Stimulated activated CD4-positive, alpha-beta T cell treated with anti-CD3 and anti-CD28 coated beads, Interleukin-15, amount 100 ng/mL, for 1 hour (primary cell): Measurements from ENCODE around the gene RASGRP1.

Experiments used
- DNase-seq, 2 donors: peaks; one replicate each; pipeline ENCODE4 v3.0.0-alpha.2; 2020; ENCODE audit warnings: low read depth in 1 of 2, low spot score in 1 of 2

RASGRP1 gene

GRCh38 chr15:38576261-38576660 is 11.6 kb upstream of the RASGRP1 start:
- no peak for DNase-seq

- DNase-seq, result no peak
These were observed 665 bp upstream of the RASGRP1 start for GRCh38 chr15:38565287-38565670.

DNA sequence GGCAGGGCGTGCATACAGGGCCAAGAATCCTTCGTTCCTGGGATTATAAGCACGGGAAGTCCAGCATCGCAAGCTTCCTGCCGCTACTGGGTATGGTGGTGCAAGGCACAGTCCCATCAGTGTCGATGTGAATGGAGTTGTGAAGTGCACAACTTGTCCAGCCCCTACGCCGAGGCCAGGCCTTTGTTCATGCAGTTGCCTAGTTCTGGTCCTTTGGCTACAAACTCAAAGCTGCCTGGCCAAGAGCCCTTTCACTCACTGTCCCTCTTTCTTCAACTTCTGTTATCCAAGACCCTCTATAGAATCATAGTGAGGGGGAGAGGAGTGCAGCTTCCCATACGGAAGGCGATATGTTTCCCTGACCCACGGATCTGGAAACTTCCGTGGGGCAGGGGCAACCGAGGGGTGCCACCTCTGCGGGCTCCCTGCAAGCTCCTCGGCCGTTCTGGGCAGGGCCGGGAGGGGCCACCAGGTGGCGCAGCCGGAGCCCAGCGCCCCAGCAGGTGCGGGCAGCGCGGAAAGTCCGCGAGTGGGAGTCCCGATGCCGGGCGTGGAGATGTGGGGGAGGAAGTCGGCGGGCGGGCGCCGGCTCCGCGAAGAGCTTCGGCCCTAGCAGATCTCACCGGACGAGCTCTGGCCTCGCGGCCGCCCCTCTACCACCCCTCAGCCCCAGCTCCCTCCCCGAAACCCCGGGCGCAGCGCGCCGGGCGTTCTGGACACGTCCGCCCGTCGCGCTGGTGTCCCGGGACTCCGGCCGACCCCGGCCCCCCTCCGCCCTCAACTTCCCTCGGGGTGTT is 693 bp downstream of the RASGRP1 start:
- DNase-seq, result peak; percentile 85 to 88

- DNase-seq, result no peak
These were observed 2.3 kb downstream of the RASGRP1 start for GRCh38 chr15:38562278-38562677.

DNA sequence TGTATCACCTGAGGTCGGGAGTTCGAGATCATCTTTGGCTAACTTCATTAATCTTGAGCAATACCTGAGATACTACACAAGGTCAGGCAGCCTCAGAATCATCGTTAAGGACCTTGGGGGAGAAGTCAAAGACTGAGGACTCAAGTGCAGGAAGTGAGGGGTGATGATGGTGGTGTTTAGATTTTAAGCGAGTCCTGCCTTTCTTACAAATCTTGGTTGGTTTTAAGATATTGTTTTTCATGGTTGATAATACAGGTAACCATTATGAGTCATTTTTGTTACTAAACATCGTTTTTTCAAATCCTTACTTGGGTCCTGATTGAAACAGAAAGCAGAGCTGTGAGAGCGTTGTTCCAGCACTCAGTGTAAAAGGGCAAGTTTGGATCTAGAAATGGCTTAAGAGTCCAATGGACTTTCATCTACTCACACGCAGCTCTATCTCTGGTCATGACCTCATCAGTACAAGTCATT is 4.1 kb downstream of the RASGRP1 start:
- no peak for DNase-seq

DNA sequence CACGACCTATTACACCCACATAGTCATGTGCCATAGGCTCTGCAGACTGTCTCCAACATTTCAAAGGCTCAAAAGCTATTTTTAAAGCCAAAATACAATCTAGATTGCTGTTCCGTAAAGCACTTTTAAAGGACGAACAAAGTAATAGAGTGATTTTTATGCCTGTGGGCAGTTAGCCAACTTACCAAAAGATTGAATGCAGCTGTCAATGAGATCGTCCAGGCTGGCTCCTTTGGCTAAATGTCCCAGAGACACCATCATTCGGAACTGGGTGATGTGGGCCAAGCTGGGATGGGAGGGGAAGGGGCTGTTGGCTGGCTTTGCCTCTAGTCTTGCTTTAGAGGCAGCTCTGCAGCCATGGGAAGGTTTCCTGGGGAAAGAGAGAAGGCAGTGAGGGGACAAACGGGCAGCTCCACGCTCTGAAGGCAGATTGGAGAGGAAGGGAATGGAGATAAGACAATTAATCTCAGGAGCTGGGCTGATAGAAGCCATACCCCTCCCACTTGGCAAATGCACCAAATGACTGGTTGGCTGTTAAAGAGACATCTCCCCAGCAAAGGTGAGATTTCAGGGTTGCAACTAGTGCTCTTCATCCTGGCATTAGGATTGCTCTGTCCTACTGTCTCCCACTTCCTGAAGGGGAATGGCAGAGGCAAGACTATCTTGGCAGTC is 4.8 kb downstream of the RASGRP1 start:
- DNase-seq, result no peak

DNA sequence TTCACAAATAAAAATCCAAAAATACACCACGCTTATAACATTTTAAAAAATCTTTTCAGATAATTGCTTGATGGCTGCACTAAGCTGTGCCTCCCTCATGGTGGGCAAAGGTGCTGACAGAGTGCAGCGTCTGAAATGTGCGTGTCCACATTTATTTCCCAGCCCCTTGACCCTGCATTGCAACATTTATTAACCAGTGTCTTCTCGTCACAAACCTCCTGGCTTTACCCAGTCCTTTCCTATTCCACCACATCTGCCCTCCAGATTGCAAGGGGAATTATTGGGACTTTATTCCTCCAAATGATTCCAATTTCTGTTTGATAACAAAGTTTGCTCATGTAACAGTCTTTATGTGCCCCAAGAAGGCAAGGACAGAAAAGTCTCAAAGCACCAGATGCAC is 5.5 kb downstream of the RASGRP1 start:
- no peak for DNase-seq

DNA sequence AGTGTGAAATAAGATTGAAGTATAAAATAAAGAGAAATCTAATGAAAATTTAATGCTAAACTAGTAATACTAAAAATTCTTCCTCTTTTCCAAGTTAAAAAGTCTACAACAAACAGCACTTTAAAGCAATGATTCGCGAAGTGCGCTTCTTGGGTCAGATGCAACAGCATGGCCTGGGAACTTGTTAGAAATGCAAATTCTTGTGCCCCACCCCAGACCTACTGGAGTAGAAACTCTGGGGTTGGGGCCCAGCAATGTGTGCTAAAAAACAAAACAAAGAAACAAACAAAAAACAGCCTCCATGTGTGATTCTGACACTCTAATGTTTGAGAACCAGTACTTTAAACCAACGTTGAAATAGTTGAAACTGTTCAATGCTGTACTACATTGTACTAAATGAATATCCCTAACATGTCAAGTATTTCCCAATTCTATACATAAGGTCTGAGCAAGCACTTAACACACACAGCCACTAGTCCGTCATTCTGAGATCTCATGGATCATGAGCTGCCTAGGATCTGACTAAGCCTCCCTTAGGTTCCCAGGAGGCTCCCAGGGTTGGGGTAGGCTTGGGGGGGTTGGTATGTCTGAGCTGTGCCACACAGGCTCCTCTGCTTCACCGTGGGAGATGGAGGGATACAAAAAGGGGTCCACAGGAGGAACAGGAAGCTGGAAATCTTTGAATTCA is 6.1 kb downstream of the RASGRP1 start:
- no peak for DNase-seq

- DNase-seq, result no peak
These were observed 6.7 kb downstream of the RASGRP1 start for GRCh38 chr15:38557921-38558320.

DNA sequence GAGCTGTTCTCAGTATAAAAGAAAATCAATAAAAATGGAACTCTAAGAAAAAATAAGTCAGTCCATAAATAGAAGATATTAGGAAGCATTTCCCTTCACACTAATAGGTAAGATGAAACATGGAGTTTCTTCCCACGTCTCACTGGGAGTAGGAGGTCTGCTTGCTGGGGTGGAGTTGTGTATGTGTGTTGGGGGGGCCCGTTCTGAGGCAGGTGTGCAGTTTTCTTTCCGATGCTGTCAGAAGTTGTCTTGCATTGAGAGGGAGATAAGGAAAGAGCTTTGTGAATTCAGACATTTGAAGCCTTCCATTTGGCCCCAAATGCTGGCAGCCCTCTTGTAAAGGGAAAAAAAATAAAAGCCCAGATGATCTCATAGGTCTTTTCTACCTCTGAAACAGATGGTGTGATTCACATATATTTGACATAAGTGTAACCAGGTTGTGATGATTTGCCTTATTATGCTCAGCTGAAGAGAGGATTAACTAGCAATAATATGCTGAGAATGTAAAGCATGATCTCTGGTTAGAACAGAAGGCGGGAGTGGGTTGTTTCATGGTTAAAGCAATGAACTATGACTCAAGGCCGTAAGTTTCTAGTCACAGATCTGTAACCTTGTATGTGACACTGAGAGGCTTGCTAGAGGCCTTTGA is 8.8 kb downstream of the RASGRP1 start:
- DNase-seq, result no peak

DNA sequence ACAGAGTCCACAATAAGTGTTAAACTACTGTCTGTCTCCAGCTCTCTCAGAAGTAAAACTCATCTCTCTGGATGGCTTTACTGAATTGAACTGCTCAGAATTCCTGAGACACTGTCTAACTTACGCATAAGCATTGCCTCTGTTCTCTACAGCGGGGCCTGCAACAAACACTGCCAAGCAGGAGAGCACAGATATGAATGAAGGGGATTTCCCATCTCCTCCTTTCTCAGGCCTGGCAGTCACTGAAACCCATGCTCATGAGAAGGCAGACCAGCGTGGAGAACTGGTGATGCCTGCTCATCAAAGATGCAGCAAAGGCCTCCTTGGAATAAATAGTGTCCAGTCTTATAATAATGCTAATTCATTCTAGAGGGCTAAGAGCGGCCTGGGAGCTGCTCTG is 10.3 kb downstream of the RASGRP1 start:
- no peak for DNase-seq

GRCh38 chr15:38553071-38553470 is 11.5 kb downstream of the RASGRP1 start:
- no peak for DNase-seq

GRCh38 chr15:38551720-38552648 is 12.6 kb downstream of the RASGRP1 start:
- DNase-seq, result no peak

DNA sequence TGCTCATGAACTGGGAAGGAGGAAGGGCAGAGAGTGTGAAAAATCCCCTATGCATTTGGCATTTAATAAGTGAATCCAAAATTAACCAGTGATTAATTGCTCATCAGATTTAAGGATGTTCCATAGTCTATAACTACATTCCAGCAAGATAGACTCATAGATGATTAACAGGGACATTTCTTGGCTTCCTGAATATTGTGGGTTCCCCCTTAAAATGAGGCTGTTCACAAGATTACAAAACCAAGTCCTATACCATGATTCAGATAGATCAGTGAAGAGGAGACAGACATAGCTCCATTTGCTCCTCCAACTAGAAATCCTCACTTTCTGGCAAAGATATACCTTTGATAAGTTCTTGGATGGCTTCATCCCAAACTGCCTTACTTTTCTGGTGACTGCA is 15.4 kb downstream of the RASGRP1 start:
- DNase-seq, result no peak

DNA sequence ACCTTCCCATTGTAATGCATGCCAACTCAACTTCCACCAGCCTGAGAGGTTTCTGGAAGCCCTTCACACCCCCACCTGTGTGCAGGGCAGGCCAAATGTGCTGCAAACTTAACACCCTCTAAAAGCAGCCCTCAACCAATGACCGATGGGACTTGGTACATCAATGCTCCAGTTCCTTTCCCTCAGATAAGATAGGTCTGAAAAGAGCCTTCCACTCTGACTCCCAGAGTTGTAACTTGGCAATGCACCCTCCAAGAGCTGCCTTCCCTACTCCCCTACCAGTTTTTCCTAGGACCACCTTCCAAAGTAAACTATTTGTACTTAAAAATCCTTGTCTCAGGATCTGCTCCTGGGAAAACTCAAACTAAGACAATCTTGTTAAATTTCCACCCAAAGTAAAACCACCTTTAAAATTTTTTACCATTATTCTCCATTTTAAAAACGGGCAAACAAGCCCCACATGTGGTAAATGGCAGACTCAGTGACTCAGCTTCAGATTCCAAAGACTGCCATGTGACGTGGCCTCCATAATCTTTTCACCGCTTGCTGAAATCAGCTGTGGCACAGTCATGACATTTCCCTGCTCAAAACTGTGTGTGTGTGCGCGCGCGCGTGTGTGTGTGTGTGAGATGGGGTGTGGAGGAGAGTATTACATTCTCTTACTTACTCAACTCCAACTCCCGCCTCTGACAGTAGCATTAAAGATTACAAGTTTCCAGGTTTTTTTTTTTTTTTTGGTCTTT is 17.2 kb downstream of the RASGRP1 start:
- no peak for DNase-seq

DNA sequence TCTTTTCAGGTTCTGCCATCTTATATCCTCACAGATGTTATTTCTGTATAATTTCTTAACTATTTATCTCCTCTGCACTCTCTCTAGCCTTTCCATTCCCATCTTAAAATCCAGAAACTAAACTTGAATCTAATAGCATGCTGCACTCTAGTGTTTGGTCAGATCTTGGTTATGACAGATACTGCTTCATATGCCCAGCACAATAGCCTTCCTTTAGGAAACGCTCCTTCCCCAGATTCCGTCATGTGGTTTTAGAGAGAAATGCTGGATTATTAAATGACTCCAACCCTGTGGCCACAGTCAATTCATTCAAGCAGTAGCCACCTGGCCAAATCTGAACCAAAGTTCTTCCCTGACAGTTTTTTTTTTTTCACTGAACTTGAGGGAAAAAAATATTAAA is 19.4 kb downstream of the RASGRP1 start:
- no peak for DNase-seq

- no peak for DNase-seq
These were observed 23.6 kb downstream of the RASGRP1 start for GRCh38 chr15:38541026-38541425.

DNA sequence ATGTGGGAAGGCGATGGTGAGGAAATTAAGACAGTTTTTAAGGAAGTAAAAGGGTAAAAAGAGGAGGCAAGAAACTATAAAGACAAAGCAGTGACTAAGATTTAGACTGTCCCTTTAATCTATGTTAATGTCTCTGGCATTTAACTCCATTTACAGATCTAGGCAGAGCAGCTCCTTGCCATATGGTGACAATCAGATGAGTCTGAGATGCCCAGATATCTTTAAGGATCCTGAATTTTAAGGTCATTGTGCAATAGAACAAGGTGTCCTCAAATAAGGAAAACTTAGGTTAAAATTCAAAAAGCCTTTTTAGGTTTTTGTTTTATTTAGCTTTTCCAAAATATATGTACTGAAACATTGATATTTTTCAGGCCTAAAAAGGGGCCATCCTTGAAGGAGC is 24.1 kb downstream of the RASGRP1 start:
- no peak for DNase-seq

DNA sequence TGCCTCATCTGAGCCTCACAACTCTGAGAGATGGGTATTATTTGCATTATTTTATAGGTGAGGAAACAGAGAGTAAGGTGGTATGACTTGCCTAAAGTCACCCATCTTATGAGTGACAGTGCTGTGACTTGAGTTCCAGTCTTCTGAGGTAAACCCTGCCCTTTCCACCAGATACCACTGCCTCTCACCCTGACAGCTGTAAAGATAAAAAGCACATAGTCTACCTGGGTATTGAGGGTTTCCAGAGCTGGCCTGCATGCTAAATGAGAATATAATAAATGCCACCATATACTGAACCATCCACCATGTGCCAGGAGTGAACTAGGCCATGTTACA is 25.6 kb downstream of the RASGRP1 start:
- no peak for DNase-seq
